CD4-positive, alpha-beta T cell treated with Interleukin-21 for 1 hour (primary cell): Measurements from ENCODE around the gene NOTCH2NLA.
"Not testable (repeated sequence)": the region's sequence is repeated elsewhere in the genome, so short reads cannot be mapped to it uniquely, and the experiment has no call there.

Experiments used
- DNase-seq: peaks from one replicate; pipeline ENCODE4 v3.0.0-alpha.2; 2020

Gene NOTCH2NLA

GRCh38 chr1:146228710-146229477, at the start of gene NOTCH2NLA:
Gene NOTCH2NLA, minus strand, starts transcription at chr1:146229021. Its CDS starts 39,684 bp downstream, at chr1:146189337.
- DNase-seq, result peak; percentile 54

GRCh38 chr1:146278346-146278745, 49.5 kb upstream of the NOTCH2NLA start:
- not testable (repeated sequence) for DNase-seq

DNA sequence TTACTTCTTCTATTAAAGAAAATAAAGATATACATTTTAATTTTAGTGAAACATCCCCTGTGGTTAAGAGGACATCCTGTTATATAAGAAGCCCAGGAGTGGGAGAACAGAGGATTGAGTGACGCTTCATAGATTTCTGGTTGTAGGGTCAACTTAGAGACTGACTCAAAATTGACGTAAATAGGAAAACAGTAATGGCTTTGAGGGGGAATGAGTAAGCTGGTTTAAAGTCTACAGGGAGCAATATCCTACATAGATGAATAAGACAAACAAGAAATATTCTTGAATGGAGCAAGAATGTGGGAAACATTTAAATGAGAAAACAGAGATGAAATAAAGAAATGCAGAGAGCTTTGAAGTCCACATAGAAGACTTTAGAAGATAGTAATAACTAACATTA, 48.3 kb upstream of the NOTCH2NLA start:
- DNase-seq, result not testable (repeated sequence)

DNA sequence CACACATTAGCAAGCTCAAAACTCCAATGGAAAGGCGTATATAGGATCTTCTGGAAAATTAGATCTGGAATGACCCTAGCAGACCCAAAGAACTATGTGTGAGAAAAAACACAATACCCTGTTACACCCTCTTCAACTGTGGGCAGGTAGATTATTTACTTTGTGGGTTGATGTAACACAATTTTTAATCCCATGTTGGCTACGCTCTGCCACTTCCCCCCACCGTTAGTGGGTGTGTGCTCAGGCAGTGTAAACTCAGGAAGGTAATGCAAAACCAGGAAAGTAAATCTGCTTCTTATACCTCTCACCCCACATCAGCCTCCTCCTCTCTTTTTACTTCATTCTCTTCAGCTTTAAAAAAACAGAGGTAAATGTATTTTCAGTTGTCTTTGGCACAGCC, 45.3 kb upstream of the NOTCH2NLA start:
- not testable (repeated sequence) for DNase-seq

- DNase-seq, result not testable (repeated sequence)
Observed at GRCh38 chr1:146273194-146273593, 44.4 kb upstream of the NOTCH2NLA start.

GRCh38 chr1:146272734-146273133, 43.9 kb upstream of the NOTCH2NLA start:
- not testable (repeated sequence) for DNase-seq

- not testable (repeated sequence) for DNase-seq
Observed at GRCh38 chr1:146271977-146272376, 43.2 kb upstream of the NOTCH2NLA start.

- not testable (repeated sequence) for DNase-seq
Observed at GRCh38 chr1:146270129-146270528, 41.3 kb upstream of the NOTCH2NLA start.

GRCh38 chr1:146266179-146266748, 37.4 kb upstream of the NOTCH2NLA start:
- DNase-seq, result not testable (repeated sequence)

GRCh38 chr1:146264761-146265160, 35.9 kb upstream of the NOTCH2NLA start:
- DNase-seq, result not testable (repeated sequence)

GRCh38 chr1:146260006-146260730, 31.3 kb upstream of the NOTCH2NLA start:
- DNase-seq, result not testable (repeated sequence)

DNA sequence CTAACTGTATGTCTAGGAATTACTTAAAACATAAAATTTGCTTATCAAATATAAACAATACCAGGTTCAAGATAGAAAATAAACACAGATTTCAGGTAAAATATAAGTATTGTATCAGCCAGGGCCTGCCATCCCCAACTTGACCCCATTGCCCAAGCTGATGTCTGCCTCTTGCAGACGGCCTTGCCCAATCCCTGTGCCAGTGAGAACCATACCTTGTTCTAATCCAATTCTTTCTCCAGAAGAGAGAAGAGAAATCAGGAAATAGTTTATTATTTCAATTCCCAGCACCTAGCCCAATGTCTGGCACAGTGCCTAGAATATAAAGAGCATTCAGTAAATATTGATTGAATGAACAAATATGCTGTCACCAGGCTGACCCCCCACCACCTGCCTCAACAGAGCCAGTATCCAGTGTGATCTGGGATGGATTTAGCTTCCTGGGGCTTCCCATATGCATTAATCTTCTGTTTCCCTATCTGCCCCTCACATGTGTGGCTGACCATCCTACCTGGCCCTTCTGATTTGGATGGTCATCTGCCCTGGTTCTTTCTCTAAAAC, 29.3 kb upstream of the NOTCH2NLA start:
- DNase-seq, result not testable (repeated sequence)

- DNase-seq, result not testable (repeated sequence)
Observed at GRCh38 chr1:146254569-146255197, 25.9 kb upstream of the NOTCH2NLA start.

DNA sequence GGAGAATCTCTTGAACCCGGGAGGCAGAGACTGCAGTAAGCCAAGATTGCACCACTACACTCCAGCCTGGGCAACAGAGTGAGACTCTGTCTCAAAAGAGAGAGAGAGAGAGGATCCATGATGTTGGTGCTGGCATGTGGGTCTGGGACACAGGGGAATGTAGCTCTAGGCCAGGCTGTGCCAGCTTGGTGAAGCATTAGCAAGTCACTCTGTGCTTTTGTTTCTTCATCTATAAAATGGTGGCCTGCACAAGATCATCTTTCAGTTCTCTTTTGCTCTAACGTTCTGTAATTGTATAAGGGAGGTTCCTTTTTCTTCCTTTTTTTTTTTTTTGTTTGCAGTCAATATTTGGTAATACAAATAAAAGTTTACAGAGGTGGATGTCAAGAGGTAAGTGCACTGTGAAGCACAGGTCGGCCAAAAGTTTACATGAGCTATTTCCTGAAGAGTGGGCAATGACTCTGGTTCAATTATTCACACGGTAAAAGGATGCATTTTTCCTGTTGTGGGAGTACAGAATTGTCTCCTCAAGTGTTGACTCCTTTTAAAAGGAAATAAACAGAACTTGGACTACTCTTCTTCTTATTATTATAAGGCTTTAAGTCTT, 24.5 kb upstream of the NOTCH2NLA start:
- DNase-seq, result not testable (repeated sequence)

- DNase-seq, result not testable (repeated sequence)
Observed at GRCh38 chr1:146251523-146251922, 22.7 kb upstream of the NOTCH2NLA start.

DNA sequence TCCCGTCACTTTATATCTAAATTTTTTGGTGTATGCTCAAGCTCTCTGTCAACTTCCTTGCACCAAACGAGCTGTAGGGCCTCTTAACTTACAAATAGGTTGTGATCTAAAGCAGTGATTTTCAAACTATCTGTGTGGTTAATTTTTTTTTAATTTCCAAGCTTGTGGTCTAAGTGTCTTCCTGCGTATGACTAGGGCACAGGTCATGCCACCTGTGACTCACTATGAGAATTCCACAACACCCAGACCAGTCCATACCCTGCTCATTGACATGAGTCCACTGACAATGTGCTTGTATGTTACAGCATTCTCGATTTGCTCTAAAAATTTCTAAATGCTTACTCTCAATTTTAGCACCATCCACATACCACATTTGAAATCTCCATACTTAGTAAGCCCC, 19.8 kb upstream of the NOTCH2NLA start:
- peak; percentile 0 for DNase-seq

DNA sequence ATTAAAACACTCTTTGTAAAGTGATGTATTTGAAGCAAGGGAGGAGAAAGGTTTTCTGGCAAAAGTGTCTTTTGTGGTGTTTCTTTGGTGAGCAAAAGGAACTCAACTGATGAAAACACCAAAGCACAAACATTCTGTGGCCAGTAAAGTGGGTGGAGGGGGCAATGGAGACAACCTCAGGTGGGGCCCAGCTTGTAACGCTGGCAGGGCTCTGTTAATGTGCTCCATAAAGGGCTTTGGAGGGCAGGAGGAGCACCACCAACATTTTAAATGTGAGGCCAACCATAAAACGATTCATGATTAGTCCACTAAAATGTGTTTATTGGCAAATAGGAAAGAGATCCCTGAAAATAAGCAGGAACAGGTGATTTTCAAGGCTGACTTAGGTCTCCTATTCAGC, 7.8 kb upstream of the NOTCH2NLA start:
- not testable (repeated sequence) for DNase-seq

DNA sequence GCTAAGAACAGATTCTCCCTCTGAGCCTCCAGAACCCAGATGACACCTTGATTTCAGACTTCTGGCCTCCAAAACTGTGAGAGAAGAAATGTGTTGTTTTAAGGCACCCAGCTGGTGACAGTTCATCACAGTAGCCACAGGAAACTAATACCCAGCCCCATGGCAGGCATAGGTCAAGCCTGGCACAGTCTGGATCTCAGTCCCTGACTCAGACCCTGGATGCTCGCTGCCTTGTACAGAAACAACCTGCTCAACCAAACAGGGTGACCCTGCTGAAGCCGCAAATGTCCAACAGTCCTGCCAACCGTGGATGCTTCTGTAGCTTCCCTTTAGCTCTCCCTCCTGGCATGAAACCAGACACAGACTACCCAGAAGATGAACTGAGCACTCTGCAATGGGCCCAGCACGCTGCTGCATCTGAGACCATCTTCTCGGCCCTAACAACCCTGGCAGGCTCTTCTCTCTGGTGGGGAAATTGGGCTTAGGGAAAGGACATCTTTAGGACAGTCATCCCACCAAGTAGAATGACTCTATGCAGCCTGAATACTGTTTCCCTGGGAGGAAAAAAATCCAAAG, 7.3 kb upstream of the NOTCH2NLA start:
- DNase-seq, result not testable (repeated sequence)

GRCh38 chr1:146228144-146228682, 608 bp downstream of the NOTCH2NLA start:
- peak; percentile 2 for DNase-seq

- DNase-seq, result not testable (repeated sequence)
Observed at GRCh38 chr1:146174531-146174930, 54.3 kb downstream of the NOTCH2NLA start.

DNA sequence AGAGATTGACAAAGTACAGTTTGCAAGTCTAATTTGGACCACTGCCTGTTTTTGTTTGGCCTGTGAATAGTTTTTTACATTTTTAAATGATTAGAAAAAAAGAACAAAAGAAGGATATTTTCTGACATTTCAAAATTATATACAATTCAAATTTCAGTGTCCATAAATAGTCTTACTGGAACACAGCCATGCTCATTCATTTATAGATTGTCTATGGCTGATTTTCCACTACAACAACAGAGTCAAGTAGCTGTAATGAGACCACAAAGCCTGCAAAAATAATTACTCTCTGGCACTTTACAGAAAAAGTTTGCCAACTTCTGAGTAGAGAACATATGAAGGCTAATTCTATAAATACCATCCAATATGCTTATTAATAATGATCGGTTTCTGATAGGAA, 61.1 kb downstream of the NOTCH2NLA start:
- DNase-seq, result not testable (repeated sequence)

GRCh38 chr1:146167273-146167672, 61.5 kb downstream of the NOTCH2NLA start:
- DNase-seq, result not testable (repeated sequence)
